Ishikawa (cell line): ENCODE measurements around the gene DOK7.

Source experiments
- CEBPB ChIP-seq: IDR thresholded peaks from 2 replicates; pipeline ENCODE4 v1.6.1; 2012
- CREB1 ChIP-seq: IDR thresholded peaks from 2 replicates; pipeline ENCODE4 v1.6.1; 2012; ENCODE audit warnings: low read depth
- EGR1 ChIP-seq: IDR thresholded peaks from 2 replicates; pipeline ENCODE4 v1.6.1; 2012
- EP300 ChIP-seq: IDR thresholded peaks from 2 replicates; pipeline ENCODE4 v1.6.1; 2012; ENCODE audit warnings: borderline replicate concordance
- FOXM1 ChIP-seq: IDR thresholded peaks from 2 replicates; pipeline ENCODE4 v1.6.1; 2012; ENCODE audit warnings: low read depth, borderline replicate concordance
- NFIC ChIP-seq: IDR thresholded peaks from 2 replicates; pipeline ENCODE4 v1.6.1; 2012
- RAD21 ChIP-seq: IDR thresholded peaks from 2 replicates; pipeline ENCODE4 v1.6.1; 2012; ENCODE audit warnings: low read depth
- TAF1 ChIP-seq: IDR thresholded peaks from 2 replicates; pipeline ENCODE4 v1.6.1; 2012; ENCODE audit warnings: low read depth, mild to moderate bottlenecking
- TCF12 ChIP-seq: IDR thresholded peaks from 2 replicates; pipeline ENCODE4 v1.6.1; 2012; ENCODE audit warnings: low read depth
- TEAD4 ChIP-seq: IDR thresholded peaks from 2 replicates; pipeline ENCODE4 v1.6.1; 2012
- YY1 ChIP-seq: IDR thresholded peaks from 2 replicates; pipeline ENCODE4 v1.6.1; 2012; ENCODE audit warnings: low read depth
- ZBTB7A ChIP-seq: IDR thresholded peaks from 2 replicates; pipeline ENCODE4 v1.6.1; 2012; ENCODE audit warnings: low read depth
- TF ChIP-seq, protein P1 (sequence below): IDR thresholded peaks from 2 replicates; pipeline ENCODE4 v1.6.1; 2012
- TF ChIP-seq, protein P2 (sequence below): IDR thresholded peaks from 2 replicates; pipeline ENCODE4 v1.6.1; 2012; ENCODE audit warnings: low read depth, mild to moderate bottlenecking
- TF ChIP-seq, protein P3 (sequence below): IDR thresholded peaks from 2 replicates; pipeline ENCODE4 v1.6.1; 2012

DOK7 gene

DNA sequence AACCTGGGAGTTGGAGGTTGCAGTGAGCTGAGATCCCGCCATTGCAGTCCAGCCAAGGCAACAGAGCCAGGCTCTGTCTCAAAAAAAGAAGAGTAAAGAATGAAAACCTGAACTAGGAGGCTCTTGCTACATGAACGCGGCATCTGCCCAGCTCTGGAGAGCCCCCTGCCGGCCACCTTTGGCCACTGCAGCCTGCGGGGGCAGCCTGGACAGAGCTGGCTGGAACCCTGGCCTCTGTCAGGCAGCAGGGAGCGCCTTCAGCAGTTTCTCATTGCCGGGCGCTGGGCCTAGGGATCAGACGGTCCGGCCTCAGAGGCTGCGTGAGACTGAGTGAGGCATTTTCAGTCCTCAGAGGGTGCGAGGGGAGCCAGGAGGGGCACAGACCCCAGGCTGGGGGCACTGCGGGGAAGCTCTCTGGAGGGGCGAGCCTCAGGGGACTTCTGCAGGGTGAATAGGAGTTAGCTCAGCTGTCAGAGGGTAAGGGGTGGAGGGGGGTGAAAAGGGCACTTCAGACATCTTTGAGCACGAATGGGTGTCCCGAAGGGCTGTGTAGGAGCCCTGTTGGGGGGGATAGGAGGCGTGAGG is 17.5 kb downstream of the DOK7 start:
- peak; percentile 44; the same call in 1 of the 2 replicates for TF ChIP-seq CEBPB
- TF ChIP-seq ZBTB7A = no peak
- TF ChIP-seq, protein P1, sequence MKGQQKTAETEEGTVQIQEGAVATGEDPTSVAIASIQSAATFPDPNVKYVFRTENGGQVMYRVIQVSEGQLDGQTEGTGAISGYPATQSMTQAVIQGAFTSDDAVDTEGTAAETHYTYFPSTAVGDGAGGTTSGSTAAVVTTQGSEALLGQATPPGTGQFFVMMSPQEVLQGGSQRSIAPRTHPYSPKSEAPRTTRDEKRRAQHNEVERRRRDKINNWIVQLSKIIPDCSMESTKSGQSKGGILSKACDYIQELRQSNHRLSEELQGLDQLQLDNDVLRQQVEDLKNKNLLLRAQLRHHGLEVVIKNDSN = no peak
- TF ChIP-seq, protein P2, sequence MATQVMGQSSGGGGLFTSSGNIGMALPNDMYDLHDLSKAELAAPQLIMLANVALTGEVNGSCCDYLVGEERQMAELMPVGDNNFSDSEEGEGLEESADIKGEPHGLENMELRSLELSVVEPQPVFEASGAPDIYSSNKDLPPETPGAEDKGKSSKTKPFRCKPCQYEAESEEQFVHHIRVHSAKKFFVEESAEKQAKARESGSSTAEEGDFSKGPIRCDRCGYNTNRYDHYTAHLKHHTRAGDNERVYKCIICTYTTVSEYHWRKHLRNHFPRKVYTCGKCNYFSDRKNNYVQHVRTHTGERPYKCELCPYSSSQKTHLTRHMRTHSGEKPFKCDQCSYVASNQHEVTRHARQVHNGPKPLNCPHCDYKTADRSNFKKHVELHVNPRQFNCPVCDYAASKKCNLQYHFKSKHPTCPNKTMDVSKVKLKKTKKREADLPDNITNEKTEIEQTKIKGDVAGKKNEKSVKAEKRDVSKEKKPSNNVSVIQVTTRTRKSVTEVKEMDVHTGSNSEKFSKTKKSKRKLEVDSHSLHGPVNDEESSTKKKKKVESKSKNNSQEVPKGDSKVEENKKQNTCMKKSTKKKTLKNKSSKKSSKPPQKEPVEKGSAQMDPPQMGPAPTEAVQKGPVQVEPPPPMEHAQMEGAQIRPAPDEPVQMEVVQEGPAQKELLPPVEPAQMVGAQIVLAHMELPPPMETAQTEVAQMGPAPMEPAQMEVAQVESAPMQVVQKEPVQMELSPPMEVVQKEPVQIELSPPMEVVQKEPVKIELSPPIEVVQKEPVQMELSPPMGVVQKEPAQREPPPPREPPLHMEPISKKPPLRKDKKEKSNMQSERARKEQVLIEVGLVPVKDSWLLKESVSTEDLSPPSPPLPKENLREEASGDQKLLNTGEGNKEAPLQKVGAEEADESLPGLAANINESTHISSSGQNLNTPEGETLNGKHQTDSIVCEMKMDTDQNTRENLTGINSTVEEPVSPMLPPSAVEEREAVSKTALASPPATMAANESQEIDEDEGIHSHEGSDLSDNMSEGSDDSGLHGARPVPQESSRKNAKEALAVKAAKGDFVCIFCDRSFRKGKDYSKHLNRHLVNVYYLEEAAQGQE = no peak
- no peak for TF ChIP-seq NFIC
- TF ChIP-seq EGR1 = no peak
- TF ChIP-seq YY1 = no peak
- TF ChIP-seq, protein P3, sequence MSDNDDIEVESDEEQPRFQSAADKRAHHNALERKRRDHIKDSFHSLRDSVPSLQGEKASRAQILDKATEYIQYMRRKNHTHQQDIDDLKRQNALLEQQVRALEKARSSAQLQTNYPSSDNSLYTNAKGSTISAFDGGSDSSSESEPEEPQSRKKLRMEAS = peak; percentile 25; the same call in 1 of the 2 replicates
- TF ChIP-seq RAD21 = peak; percentile 87
- TF ChIP-seq EP300 = no peak
- no peak for TF ChIP-seq FOXM1

DNA sequence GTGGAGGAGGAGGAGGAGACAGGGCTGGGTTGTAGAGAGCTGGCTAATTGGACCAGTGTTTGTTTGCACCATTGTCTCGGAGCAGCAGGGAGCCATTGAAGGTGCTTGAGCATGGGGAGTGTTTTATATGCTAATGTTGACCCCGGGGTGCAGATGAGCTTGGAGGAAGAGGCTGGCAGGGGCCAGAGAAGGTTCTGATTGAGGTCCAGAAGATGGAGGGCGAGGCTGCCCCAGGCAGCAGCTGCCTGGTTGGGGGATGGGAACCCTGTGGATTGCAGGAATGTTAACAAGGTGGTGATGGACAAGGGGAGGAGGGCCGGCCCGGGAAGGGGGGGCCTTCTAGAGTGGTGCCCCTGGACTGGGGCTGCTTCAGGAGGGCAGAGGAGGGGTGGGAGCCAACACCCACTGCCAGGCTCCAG is 18.0 kb downstream of the DOK7 start:
- peak; percentile 62 for TF ChIP-seq TEAD4
- TF ChIP-seq ZBTB7A = no peak
- TF ChIP-seq, protein P3 = peak; percentile 5; the same call in 1 of the 2 replicates
- peak; percentile 22; the same call in 1 of the 2 replicates for TF ChIP-seq YY1
- peak; percentile 56; the same call in 1 of the 2 replicates for TF ChIP-seq TCF12
- TF ChIP-seq NFIC = peak; percentile 57

DNA sequence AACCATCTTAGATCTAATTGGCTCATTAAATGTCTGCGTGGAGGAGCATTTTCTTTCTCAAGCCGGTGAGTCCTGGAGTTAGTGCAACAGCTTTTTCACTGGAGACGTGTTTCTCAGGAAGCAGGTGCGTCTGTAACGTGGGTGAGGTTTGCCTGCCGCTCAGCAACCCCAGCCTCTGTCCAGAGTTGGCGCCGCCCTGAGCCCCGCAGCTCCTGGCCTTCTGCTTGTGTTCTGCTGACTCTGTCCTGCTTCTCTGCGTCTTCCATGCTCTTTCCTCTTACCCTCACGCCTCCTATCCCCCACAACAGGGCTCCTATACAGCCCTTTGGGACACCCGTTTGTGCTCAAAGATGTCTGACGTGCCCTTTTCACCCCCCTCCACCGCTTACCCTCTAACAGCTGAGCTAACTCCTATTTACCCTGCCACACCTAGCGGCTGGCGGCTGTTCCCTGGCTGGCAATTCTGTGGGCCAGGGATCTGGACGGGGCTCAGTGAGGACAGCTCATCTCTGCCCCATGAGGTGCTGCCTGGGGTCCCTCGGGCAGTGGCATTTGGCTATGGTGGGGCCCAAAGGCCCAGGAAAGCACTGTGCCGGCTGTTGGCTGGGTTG is 18.8 kb downstream of the DOK7 start:
- no peak for TF ChIP-seq TCF12
- TF ChIP-seq RAD21 = no peak
- TF ChIP-seq CEBPB = no peak
- TF ChIP-seq, protein P3 = no peak
- no peak for TF ChIP-seq EP300
- TF ChIP-seq EGR1 = no peak
- TF ChIP-seq, protein P1 = no peak
- TF ChIP-seq NFIC = no peak
- TF ChIP-seq TAF1 = no peak
- TF ChIP-seq TEAD4 = no peak
- no peak for TF ChIP-seq YY1
- TF ChIP-seq, protein P2 = no peak
- no peak for TF ChIP-seq CREB1
- TF ChIP-seq ZBTB7A = no peak
- TF ChIP-seq FOXM1 = no peak

DNA sequence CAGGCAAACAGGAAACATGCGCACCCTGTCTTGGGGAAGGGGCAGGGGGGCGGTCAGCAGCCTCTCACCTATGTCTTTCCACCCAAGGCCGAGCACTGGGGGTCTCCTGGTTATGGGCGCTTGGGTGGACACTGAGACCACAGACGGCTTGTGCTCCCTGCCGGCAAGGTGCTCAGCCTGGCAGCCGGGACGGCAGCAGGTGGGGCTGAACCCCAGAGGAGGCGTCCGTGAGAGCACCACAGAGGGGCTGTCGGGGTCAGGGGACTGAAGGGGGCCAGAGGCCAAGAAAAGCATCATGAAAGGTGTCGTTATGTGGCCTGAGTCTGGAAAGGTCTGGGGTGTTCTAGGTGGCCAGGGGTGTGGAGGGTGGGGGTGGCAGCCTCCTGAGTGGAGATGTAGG is 19.6 kb downstream of the DOK7 start:
- TF ChIP-seq, protein P1 = no peak
- TF ChIP-seq EGR1 (no peak), YY1 (no peak), FOXM1 (no peak), TCF12 (no peak), CEBPB (no peak), ZBTB7A (no peak), CREB1 (no peak), TEAD4 (no peak), NFIC (no peak), EP300 (no peak), TAF1 (no peak), RAD21 (no peak)
- TF ChIP-seq, protein P3 = no peak
- TF ChIP-seq, protein P2 = no peak
